Mucosa of stomach (tissue), 1 donor: ENCODE results near the gene FBXO45.
A peak's percentile ranks its signal among the peaks of the same experiment; 100 is the strongest.
"Not testable (repeated sequence)": the region's sequence is repeated elsewhere in the genome, so short reads cannot be mapped to it uniquely, and the experiment has no call there.

ENCODE experiments used
- H3K27me3 ChIP-seq: one replicate; pipeline ENCODE4 v1.7.0; 2013; ENCODE audit warnings: mild to moderate bottlenecking, low read length; ENCODE audit not compliant: control insufficient read depth, insufficient read depth
- H3K36me3 ChIP-seq: one replicate; pipeline ENCODE4 v1.7.0; 2013; ENCODE audit warnings: low read length; ENCODE audit not compliant: control insufficient read depth, insufficient read depth
- H3K4me1 ChIP-seq: one replicate; pipeline ENCODE4 v1.7.0; 2013; ENCODE audit warnings: mild to moderate bottlenecking, low read length; ENCODE audit not compliant: control insufficient read depth, insufficient read depth
- H3K4me3 ChIP-seq: one replicate; pipeline ENCODE4 v1.7.0; 2013; ENCODE audit warnings: low read length
- H3K9ac ChIP-seq: one replicate; pipeline ENCODE4 v1.7.0; 2013; ENCODE audit warnings: mild to moderate bottlenecking, low read length, moderate library complexity
- H3K9me3 ChIP-seq: one replicate; pipeline ENCODE4 v1.7.0; 2013; ENCODE audit warnings: mild to moderate bottlenecking, low read length, moderate library complexity; ENCODE audit not compliant: control insufficient read depth
- donor health status: Pancreatic carcinoma.

FBXO45 gene

GRCh38 chr3:196563721-196564225 lies 4.7 kb upstream of the FBXO45 start:
- no peaks in the 10 kb centered on the region for H3K27me3 ChIP-seq
- H3K36me3 ChIP-seq = no peaks in the 10 kb centered on the region
- no peak overlapping the region for H3K4me3 ChIP-seq
- no peak overlapping the region for H3K9ac ChIP-seq
- no peaks in the 10 kb centered on the region for H3K9me3 ChIP-seq
- H3K4me1 ChIP-seq = no peaks in the 10 kb centered on the region

- no peaks in the 10 kb centered on the region for H3K27me3 ChIP-seq
- peaks cover 10% of the 10 kb centered on the region for H3K4me1 ChIP-seq
- H3K9me3 ChIP-seq = no peaks in the 10 kb centered on the region
- no peaks in the 10 kb centered on the region for H3K36me3 ChIP-seq
- H3K4me3 ChIP-seq = no peak overlapping the region
- peak overlapping the region; percentile 76 for H3K9ac ChIP-seq
These were observed 600 bp downstream of the FBXO45 start for GRCh38 chr3:196569003-196569516.

GRCh38 chr3:196570332-196570731 lies 1.9 kb downstream of the FBXO45 start:
- not testable (repeated sequence) for H3K4me3 ChIP-seq, H3K9me3 ChIP-seq, H3K36me3 ChIP-seq, H3K27me3 ChIP-seq, H3K9ac ChIP-seq
- peaks cover 10% of the 10 kb centered on the region for H3K4me1 ChIP-seq

- Histone ChIP-seq H3K36me3 (no peaks in the 10 kb centered on the region), H3K4me3 (no peak overlapping the region), H3K27me3 (no peaks in the 10 kb centered on the region), H3K9me3 (no peaks in the 10 kb centered on the region), H3K9ac (no peak overlapping the region), H3K4me1 (peaks cover 10% of the 10 kb centered on the region)
These were observed 3.9 kb downstream of the FBXO45 start for GRCh38 chr3:196572389-196572788.

- no peaks in the 10 kb centered on the region for H3K9me3 ChIP-seq
- no peak overlapping the region for H3K9ac ChIP-seq
- peaks cover 5% of the 10 kb centered on the region for H3K36me3 ChIP-seq
- no peaks in the 10 kb centered on the region for H3K27me3 ChIP-seq
- H3K4me3 ChIP-seq = no peak overlapping the region
- no peaks in the 10 kb centered on the region for H3K4me1 ChIP-seq
These were observed 16.7 kb downstream of the FBXO45 start for GRCh38 chr3:196585044-196585757.

- no peaks in the 10 kb centered on the region for H3K4me1 ChIP-seq
- no peaks in the 10 kb centered on the region for H3K9me3 ChIP-seq
- H3K36me3 ChIP-seq = no peaks in the 10 kb centered on the region
- H3K27me3 ChIP-seq = no peaks in the 10 kb centered on the region
- H3K9ac ChIP-seq = no peak overlapping the region
- no peak overlapping the region for H3K4me3 ChIP-seq
These were observed 21.8 kb downstream of the FBXO45 start for GRCh38 chr3:196590279-196590678.

GRCh38 chr3:196596355-196596754 lies 27.9 kb downstream of the FBXO45 start:
- H3K27me3 ChIP-seq = no peaks in the 10 kb centered on the region
- no peaks in the 10 kb centered on the region for H3K4me1 ChIP-seq
- H3K9ac ChIP-seq = no peak overlapping the region
- no peak overlapping the region for H3K4me3 ChIP-seq
- H3K36me3 ChIP-seq = no peaks in the 10 kb centered on the region
- H3K9me3 ChIP-seq = no peaks in the 10 kb centered on the region

GRCh38 chr3:196597971-196598733 lies 29.7 kb downstream of the FBXO45 start:
- not testable (repeated sequence) for H3K9ac ChIP-seq, H3K4me3 ChIP-seq, H3K4me1 ChIP-seq, H3K9me3 ChIP-seq, H3K27me3 ChIP-seq, H3K36me3 ChIP-seq

- Histone ChIP-seq H3K36me3 (no peaks in the 10 kb centered on the region), H3K27me3 (no peaks in the 10 kb centered on the region), H3K4me3 (no peak overlapping the region), H3K9me3 (no peaks in the 10 kb centered on the region), H3K9ac (no peak overlapping the region), H3K4me1 (no peaks in the 10 kb centered on the region)
These were observed 31.3 kb downstream of the FBXO45 start for GRCh38 chr3:196599734-196600128.

GRCh38 chr3:196600359-196600758 lies 31.9 kb downstream of the FBXO45 start:
- Histone ChIP-seq H3K4me1 (no peaks in the 10 kb centered on the region), H3K36me3 (no peaks in the 10 kb centered on the region), H3K4me3 (no peak overlapping the region), H3K27me3 (no peaks in the 10 kb centered on the region), H3K9me3 (no peaks in the 10 kb centered on the region), H3K9ac (no peak overlapping the region)

- Histone ChIP-seq H3K27me3 (no peaks in the 10 kb centered on the region), H3K9me3 (no peaks in the 10 kb centered on the region), H3K4me3 (no peak overlapping the region), H3K9ac (no peak overlapping the region), H3K4me1 (no peaks in the 10 kb centered on the region), H3K36me3 (no peaks in the 10 kb centered on the region)
These were observed 34.2 kb downstream of the FBXO45 start for GRCh38 chr3:196602673-196603072.

GRCh38 chr3:196603683-196604082 lies 35.2 kb downstream of the FBXO45 start:
- no peak overlapping the region for H3K4me3 ChIP-seq
- no peaks in the 10 kb centered on the region for H3K27me3 ChIP-seq
- no peaks in the 10 kb centered on the region for H3K9me3 ChIP-seq
- no peak overlapping the region for H3K9ac ChIP-seq
- H3K36me3 ChIP-seq = no peaks in the 10 kb centered on the region
- H3K4me1 ChIP-seq = no peaks in the 10 kb centered on the region
